T-helper 9 cell (primary cell): ENCODE data around the gene RIMBP2.

Source experiments
- DNase-seq: peaks from one replicate; pipeline ENCODE4 v3.0.0-alpha.2; 2020

Gene RIMBP2

DNA sequence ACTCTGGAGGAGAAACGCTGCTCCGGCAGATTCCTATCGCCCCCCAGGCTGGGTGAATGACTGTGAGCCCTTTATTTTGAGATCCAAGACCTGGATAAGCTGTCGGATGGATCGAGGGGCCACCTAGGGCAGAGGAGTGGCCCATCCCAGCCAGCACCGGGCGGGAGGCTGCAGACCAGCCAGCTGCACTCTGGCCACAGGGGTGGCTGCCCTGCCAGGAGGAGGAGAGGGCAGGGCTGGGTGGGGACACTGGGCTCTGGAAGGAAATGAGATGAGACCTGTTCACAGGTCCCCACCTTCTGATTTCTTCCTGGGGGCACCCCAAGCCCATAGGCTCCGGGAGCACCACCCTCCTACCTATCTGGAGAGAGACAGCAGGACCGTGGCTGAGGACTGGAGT lies 238.4 kb downstream of the RIMBP2 start:
- no peak for DNase-seq

DNA sequence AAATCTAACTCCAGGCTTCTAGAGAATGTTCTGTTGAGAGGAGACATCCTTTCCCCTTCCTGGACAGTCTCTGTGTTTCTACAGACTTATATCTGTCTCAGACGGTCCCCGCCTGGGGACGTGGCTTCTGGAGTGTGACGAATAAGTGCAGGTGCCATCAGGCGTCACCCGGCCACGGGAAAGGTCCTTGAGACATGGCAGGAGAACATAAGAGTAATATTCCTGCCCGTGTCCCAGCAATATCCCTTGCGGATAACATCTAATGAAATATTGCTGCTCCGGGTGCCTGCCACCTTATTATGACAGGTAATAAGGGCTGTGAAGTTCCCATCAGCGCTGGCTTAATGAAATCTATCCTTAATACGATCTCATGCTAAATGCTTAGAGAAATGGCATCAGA lies 238.8 kb downstream of the RIMBP2 start:
- no peak for DNase-seq

DNA sequence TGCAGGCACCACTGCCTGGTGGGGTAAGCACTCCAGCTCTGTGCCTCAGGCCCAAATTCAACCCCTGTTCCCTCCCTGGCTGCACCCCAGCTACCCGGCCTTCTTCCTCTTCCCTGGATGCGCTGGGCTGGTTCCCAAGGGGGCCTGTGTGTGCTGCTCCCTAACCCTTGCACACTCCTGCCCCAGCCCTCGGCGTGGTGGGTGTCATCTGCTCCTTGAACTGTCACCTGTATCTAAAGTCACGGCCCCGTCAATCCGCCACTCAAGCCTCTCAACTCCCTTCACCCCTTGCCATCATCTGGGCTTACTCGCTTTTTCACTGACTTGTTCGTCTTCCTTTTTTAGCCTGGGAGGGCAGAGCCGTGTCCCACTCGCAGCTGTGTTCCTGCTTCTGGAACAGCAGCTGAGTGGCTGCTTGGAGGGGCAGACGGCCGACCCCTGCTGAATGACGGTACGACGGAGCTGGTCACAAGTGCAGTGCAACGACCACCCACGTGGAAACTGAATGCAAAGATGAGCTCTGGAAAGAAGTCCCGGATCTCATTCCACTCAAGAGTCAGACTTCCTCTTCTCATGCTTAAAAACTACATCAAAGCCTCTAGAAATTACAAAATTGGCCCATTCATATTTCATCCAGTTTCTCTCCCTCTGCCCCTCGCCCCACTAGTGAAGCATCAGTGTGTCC lies 239.5 kb downstream of the RIMBP2 start:
- DNase-seq: no peak

DNA sequence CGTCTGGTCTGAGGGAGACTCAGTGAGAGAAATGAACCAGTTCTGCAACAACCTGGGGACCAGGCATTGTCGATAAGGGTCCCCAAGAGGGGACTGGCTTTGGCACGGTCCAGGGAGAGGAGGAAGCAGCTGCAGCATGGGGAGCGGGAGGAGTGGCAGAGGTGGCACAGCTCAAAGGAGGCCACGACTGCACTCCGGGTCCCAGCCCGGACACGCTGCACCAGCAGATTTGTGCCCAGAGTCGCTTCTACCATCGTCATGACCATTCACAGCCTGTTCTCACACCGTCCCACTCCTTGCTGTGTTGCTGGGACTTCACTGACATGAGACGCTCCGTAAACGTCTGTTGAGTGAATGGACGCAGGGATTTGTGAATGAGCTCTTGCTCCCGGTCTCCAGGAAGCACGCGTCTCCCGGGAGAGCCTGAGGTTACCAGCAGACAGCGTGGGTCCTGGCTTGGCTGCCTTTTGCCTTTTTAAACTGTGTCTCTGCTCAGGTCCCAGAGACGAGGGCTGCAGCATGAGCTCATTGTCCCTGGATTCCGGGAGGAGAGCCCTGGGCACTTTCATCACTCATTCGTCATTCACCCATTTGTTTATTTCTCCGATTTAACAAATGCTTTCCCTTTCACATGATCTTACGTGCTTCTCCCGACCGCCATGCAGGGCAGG lies 241.4 kb downstream of the RIMBP2 start:
- no peak for DNase-seq

DNA sequence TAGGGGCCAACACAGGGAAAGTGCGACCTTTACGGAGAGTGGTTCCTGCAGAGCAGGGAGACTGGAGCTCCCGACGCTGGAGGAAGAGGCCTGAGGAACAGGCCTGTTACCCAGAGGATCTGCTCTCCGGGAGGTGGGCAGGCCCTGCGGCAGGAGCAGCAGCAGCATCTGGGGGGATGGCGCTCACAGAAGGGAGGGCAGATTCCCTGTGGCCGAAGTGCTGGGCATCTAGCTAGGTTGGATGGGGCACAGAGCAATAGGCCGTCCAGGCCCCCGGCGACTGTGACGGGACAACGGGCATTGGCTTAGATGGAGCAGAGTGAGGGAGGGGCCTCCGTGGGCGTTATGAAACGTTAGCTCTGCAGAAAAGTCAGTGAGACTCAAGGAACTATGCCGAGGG lies 242.8 kb downstream of the RIMBP2 start:
- no peak for DNase-seq

DNA sequence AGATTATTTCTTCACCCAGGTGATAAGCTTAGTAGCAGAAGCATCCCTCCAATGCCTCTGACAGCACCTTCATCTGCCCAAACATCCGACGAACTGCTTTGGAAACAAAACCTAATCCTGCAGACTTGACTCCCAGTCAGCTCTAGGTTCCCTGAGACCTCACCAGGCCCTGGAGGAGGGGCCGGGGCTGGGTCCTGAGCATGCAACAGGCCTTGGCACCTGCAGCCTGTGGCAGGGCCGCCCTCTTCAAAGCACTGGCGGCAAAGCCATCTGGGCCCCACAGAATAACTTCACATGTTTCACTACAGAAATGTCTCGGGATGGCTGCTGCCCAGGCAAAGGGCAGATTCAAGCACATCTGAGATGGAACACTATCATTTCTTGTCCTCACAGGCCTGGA lies 245.1 kb downstream of the RIMBP2 start:
- DNase-seq: no peak

DNA sequence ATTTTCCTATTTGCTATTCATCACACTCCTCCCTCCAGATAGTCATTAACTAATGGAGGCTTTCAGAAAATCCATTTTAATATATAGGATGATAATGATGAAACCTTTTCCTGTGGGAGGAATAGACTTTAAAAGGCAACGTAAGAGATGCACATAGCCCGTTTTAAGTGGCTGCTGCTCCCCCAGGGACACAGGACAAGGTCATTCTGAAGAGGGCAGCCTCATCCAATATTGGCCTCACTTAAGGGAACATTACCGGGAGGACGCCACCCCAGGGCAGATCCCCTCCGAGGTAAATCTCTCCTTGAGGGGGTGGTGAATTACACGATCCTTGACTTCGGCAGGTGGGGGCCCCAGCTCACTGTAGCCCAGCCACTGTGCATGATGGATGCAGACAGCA lies 246.5 kb downstream of the RIMBP2 start:
- no peak for DNase-seq

DNA sequence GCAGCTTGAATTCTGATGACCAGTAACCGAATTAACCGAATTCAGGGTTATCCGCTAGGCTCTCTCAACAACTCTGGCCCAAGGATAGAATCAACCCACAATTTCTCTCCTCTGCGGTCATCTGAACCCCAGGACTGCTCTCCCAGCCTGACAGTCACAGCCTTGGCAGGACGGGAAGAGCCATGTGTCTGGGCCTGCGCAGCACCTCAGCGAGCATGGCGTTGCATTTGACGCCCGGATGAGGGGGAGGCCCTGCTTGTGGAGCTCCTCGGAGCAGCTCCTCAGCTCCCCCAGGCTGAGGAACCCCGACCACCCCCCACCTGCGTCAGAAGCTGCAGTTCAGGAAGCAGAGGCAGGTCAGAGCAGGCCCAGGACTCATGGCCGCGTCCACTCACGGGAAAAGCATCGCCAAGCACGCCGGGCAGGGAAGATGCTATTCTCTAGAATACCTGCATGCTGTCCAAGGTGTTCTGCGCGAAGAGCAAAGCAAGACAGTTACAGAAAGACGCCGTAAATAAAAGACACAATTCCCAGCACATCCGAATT lies 247.3 kb downstream of the RIMBP2 start:
- no peak for DNase-seq

DNA sequence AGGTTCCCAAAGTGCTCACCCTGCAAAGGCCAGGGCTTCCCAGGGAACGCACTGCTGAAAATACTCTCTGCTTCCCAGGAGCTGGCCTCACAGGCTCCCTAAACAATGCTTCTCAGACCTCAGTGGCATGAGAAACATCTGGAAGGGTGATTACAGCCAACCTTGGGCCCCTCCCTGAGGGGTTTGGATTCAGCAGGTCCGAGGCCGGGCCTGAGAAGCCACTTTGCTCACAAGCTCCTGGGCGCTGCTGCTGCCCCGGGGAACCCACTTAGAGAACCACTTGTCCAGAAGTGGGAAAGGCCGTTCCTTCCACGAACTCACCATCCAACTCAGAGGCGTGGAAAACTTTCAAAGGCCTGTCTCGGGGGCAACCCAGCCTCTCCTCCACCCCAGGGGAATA lies 247.9 kb downstream of the RIMBP2 start:
- no peak for DNase-seq

DNA sequence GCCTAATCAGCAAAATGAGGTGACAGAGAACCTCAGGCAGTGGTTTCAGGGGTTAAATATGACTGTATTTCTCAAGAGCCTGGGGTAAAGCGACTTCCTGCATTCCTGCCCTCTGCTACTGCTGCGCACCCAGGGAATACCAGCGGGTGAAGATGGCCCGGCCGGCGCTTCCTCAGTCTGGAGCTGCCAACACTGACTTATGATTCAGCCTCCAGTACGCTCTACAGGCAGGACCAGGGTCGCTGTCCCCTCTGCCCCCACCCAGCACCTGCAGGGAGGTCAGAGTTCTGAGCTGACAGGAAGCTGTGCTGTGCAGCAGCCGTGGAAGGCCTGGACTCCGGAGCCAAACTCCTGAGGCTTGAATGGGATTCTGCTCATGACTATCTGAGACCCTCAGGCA lies 250.5 kb downstream of the RIMBP2 start:
- DNase-seq: no peak

DNA sequence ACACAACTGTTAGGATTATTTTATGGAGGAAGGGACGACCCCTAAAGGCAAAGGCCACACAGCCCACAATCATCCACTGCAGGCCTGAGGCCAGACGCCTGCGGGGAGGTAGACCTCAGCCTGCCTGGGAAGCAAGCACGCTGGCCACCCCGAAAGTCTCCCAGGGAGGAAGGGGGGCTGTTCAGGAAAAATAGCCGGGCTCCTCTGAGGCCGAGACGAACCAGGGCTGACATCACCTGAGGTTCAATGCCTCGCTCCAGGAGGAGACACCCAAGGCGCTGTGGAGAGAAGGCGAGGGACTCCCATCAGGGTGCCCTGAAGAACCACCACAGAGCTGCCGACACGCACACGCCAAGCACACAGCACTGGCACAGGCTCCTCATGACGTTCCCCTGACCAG lies 251.1 kb downstream of the RIMBP2 start:
- no peak for DNase-seq

DNA sequence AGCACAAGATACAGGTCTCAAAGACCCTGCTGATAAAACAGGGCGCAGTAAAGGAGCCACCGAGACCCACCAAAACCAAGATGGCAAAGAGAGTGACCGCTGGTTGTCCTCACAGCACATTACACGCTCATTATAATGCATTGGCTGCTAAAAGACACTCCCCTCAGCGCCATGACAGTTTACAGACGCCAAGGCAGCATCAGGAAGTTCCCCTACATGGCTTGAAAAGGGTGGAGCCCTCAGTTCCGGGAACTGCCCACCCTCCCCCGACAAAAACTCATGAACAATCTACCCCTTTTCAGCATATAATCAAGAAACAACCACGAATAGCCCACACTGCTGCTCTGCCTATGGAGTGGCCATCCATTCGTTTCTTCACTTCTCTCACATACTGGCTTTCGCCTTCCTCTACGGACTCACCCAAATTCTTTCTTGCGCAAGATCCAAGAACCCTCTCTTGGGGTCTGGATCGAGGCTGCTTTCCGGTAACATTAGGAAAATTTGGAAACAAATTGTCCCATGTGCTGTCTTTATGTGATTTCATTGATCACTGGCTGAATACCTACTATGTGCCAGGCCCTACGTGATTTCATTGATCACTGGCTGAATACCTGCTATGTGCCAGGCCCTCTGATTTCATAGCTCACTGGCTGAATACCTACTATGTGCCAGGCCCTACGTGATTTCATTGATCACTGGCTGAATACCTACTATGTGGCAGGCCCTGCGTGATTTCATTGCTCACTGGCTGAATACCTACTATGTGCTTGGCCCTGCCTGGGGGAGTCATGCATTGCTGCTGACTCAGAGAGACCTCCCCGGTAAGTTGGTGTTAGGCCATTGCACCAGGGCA lies 252.1 kb downstream of the RIMBP2 start:
- no peak for DNase-seq

DNA sequence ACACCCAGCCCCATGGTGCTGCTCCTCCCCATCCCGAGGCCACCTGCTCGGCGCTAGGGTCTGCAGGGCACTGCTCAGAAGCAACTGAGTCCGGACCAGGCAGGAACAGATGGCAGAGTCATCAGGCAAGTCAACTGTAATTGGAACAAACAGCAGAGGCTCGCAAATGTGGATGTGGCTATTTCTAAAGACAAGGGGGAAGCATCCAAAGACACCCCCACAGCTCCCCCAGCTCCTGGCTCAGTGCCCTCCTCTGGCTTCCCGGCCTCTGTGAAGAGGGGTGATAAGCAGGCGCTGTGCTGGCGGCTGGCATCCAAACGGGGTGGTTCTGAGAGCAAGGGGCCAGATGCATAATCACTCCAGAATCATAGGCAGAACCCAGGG lies 252.8 kb downstream of the RIMBP2 start:
- DNase-seq: no peak

DNA sequence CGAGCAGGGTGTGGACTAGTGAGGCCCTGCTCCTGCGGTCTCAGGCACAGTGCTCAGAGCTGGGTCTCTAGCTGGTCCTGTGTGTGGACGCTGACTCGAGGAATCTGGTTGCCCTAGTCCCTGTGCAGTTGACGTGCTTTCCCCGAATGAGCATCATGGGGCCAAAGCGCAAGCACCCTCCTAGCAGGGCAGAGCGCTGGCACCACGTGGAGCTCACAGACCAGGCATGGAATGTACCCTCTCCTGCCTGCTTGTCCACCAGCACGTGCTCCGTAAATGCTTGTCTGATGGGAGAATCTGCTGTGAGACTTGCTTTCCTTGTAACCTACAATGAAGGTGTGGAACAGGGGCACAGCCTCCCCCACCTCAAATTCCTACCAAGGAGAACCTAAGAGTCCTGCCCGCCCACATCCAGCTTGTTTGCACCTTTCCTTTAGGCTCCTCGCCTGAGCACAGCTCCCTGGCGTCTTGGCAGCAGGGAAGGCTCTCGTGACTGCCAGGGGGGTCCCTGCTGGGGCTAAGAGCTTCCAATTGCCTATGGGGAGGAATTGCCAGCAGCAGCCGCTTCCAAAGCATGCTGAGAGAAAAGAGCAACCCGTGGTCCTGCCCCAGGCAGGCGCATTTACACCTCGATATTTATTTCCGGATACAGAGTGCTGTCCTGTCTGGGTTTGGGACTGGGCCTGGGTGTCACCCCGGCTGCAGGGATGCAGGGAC lies 253.4 kb downstream of the RIMBP2 start:
- DNase-seq: no peak

DNA sequence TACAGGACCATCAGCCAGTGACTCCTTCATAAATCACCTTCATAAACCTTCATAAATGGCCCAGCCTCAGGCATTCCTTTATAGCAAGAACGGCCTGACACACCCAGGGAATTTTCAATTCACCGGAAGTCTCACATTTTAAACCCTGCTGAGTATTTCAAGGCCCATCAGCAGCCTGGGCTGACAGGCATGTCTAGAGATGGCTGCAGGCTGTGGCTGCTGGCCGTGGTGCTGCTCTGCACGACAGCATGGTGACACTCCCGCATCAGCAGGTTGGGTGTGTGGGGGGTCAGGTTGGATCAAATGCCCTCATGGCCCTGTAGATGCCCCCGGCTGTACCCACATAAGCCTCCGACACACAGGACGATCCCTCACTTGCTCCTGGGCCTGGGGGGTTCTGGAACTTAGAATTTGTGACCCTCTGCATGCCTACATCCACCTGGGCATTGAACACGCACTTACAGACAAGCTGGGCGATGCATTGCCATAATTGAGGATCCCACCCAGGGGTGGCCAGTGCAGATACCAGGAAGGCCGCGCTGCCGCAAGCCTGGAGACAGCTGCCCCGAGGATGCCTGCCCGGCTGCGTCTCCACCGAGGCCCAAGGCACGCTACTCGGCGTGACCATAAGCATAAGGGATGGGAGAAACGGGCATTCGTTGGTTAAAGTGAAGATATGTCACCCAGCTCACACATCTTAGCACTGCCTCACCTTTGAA lies 254.1 kb downstream of the RIMBP2 start:
- no peak for DNase-seq

DNA sequence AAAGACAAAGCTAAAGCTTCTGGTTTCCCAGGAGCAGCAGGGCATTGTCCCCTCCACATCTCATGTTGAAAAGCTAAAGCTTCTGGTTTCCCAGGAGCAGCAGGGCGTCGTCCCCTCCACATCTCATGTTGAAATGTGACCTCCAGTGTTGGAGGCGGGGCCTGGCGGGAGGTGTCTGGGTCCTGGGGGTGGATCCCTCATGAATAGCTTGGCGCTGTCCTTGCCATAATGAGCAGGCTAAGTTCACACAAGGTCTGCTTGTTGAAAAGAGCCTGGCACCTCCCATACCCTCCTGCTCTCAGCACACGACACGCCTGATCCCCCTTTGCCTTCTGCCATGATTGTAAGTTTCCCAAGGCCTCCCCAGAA lies 254.7 kb downstream of the RIMBP2 start:
- DNase-seq: no peak

DNA sequence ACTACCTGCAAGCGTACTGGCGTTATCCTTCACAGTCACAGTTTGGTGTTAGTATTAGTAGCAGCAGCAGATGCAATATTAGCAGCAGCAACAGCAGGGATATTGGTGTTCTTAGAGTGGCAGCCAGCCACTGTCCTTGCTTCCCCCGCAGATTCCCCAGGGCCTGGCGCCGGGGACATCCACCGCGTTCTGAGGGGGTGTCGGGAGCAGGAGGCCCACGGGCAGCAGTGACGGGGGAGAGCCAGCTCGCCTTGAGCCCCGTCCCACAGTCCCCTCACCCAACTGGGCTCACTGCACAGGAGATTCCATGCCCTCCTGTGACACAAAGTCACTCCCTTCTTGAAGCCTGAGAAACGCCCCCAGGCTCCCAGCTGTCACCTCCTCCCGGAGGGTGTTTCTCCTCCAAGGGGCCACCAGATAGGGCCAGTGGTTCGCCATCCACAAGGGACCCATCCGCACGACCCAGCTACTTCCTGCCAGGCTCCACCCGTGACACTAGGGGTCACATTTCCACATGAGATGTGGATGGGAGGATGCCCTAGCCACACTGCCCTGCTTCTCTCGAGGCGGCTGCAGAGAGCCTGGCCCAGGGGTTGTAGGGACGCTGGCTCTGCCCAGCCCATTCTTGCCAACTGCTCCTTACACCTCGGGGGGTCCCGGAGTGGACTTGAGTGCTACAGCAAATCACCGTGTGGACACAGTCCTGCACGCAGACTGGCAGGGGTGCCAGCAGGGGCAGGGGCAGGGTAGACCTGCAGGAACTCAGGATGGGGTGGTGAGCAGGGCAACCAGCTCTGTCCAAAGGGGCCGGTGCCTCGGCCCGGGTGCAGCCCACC lies 255.3 kb downstream of the RIMBP2 start:
- DNase-seq: no peak

DNA sequence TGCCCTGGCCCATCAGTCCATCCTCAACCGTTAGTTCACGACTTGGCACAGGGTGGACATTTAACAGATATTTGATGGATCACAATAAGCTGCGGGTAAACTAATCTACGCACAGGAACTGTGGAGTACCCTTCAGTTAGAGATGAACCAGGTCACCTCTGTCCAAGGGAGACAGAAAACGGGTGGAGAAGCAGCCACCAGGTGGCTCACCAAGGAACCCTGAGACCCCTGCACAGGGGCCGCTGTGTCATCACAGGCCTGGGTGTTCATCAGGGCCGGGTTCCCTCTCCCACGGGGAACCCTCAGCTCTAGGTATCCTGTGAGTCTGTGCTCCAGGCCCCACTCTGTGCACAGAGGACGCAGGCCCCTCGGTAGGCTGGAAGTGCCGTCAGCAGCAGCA lies 256.2 kb downstream of the RIMBP2 start:
- no peak for DNase-seq

DNA sequence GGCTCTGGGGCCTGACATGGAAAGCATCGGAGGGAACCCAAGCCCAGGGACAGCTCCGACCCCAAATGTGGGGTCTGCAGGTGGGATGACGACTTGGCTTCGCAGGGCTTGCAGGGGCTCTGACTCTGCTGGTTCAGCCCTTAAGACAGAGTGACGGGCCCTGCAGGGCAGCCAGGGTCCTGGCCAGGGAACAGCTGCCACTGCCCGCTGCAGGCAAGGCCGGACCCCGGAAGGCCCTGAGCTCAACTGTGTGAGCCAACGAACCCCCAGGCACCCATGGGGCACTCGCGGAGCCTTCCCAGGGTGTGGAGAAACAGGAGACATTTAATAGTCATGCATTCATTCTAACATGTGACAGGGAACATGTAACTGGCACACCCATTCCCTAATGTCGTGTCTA lies 257.8 kb downstream of the RIMBP2 start:
- DNase-seq: no peak

DNA sequence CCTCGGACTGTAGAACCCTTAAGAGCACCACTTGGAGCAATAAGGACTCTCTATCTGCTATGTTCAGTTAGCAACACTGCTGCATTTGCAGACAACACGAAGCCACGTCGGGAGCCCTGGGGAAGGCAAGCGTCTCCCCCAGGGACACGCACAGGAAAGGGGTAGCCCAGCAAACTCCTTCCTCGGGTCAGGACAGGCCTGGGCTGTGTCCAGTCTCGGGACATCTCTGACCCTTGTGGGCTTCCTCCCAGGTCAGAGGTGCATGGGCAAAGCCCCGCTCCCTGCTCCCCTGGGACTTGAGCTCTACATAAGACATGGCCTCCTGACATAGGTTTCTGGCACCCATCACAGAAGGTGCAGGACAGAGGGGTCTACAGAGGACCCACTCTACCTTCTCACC lies 258.9 kb downstream of the RIMBP2 start:
- no peak for DNase-seq
